Upper lobe of left lung (tissue), 4 donors: Measurements from ENCODE around the gene STK11IP.

Experiments
- CTCF ChIP-seq, 6 experiments: fragments of 450-650 bp in 4 of 6; fragments of 200-600 bp in 2 of 6; sonication (generic) in 2 of 6; IDR thresholded peaks; one replicate each; pipeline ENCODE4 v1.5.1; 2016 to 2019; ENCODE audit warnings: antibody characterized with exemption in 6 of 6
- EP300 ChIP-seq, 4 donors: sonication (generic); formaldehyde crosslinking; IDR thresholded peaks; one replicate each; pipeline ENCODE4 v1.5.1; 2017; ENCODE audit warnings: antibody characterized with exemption in 4 of 4, control low read depth in 2 of 4
- POLR2A ChIP-seq, 4 donors: fragments of 450-650 bp; IDR thresholded peaks; one replicate each; pipeline ENCODE4 v1.5.1; 2016 to 2017; ENCODE audit warnings: antibody characterized with exemption in 4 of 4, mild to moderate bottlenecking in 2 of 4
- POLR2AphosphoS5 ChIP-seq, 2 donors: sonication (generic); formaldehyde crosslinking; IDR thresholded peaks; one replicate each; pipeline ENCODE4 v1.5.1; 2017; ENCODE audit warnings: antibody characterized with exemption in 2 of 2

- TF ChIP-seq CTCF (IDR thresholded peaks at IDR 0.05): no peak
- no peak for TF ChIP-seq EP300 (IDR thresholded peaks at IDR 0.05)
- TF ChIP-seq POLR2AphosphoS5 (IDR thresholded peaks at IDR 0.05): no peak
- TF ChIP-seq POLR2A (IDR thresholded peaks at IDR 0.05): no peak
These were observed 14.4 kb downstream of the STK11IP start for GRCh38 chr2:219611866-219612576.
